ENCODE results near the gene RPL22. TPM values are rescaled to one million over a fixed set of nuclear protein-coding genes. Genes with fewer than 3 reads are reported as not detected.

RPL22 gene
- total and polyA plus RNA-seq, 2 of the 8 experiments (the other 6 are each of a cell fraction or from before 2014, with no cell fraction given) = 133 to 521 TPM

DNA sequence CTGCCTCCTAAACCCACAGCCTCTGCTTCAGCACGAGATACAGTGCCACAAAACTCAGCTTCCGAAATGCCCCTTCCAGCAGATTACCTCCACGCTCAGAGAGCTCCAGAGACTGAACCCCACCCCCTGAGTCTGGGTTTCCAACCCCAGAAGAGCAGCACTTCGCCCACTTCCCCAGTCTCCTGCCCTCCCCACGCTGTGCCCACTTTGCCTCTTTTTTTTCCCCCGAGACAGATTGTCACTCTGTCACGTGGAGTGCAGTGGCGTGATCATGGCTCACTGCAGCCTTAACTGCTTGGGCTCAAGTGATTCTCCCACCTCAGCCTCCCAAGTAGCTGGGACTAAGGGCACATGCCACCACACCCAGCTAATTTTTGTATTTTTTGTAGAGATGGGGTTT lies 26.3 kb upstream of the RPL22 start (continued):
- TF ChIP-seq CHD7 (IDR thresholded peaks at IDR 0.05; ENCODE audit: insufficient replicate concordance, low read length) (no peak), ZNF274 (IDR thresholded peaks at IDR 0.05; ENCODE audit: borderline replicate concordance, extremely low read depth, low read length) (no peak), SIX5 (IDR thresholded peaks at IDR 0.05; ENCODE audit: low read depth, low read length) (no peak), CHD2 (IDR thresholded peaks at IDR 0.05; ENCODE audit: low read length) (no peak), POU5F1 (IDR thresholded peaks at IDR 0.05; ENCODE audit: low read depth, low read length) (no peak), SIRT6 (IDR thresholded peaks at IDR 0.05; ENCODE audit: low read length) (no peak), SP1 (IDR thresholded peaks at IDR 0.05; ENCODE audit: low read depth, low read length) (no peak), FOSL1 (IDR thresholded peaks at IDR 0.05; ENCODE audit: insufficient read depth, low read depth, low read length) (no peak), BCL11A (IDR thresholded peaks at IDR 0.05; ENCODE audit: low read depth in 2 of 2, low read length in 2 of 2) (no peak)
- TF ChIP-seq, protein P1, sequence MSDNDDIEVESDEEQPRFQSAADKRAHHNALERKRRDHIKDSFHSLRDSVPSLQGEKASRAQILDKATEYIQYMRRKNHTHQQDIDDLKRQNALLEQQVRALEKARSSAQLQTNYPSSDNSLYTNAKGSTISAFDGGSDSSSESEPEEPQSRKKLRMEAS (IDR thresholded peaks at IDR 0.05) = no peak
- TF ChIP-seq, protein P2, sequence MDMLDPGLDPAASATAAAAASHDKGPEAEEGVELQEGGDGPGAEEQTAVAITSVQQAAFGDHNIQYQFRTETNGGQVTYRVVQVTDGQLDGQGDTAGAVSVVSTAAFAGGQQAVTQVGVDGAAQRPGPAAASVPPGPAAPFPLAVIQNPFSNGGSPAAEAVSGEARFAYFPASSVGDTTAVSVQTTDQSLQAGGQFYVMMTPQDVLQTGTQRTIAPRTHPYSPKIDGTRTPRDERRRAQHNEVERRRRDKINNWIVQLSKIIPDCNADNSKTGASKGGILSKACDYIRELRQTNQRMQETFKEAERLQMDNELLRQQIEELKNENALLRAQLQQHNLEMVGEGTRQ (IDR thresholded peaks at IDR 0.05; ENCODE audit: low read length) = no peak
